HepG2 (cell line): ENCODE data around the gene RUNX2. TPM values are rescaled to one million over a fixed set of nuclear protein-coding genes. Genes with fewer than 3 reads are reported as not detected.

Experiments
- BHLHE40 ChIP-seq: IDR thresholded peaks from 2 replicates; pipeline ENCODE4 v1.6.1; 2011; ENCODE audit warnings: low read length, improper control_type of control experiment
- DPF2 ChIP-seq: sonication (generic); formaldehyde crosslinking; IDR thresholded peaks from 2 replicates; pipeline ENCODE4 v1.4.0; 2020; ENCODE audit warnings: mild to moderate bottlenecking, low read depth, missing genetic modification reagents, borderline replicate concordance
- FLYWCH1 ChIP-seq: sonication (generic); formaldehyde crosslinking; IDR thresholded peaks from 2 replicates; pipeline ENCODE4 v1.8.1; 2023; ENCODE audit warnings: mild to moderate bottlenecking, missing genetic modification reagents
- FOXM1 ChIP-seq: sonication (generic); formaldehyde crosslinking; IDR thresholded peaks from 2 replicates; pipeline ENCODE4 v1.5.0; 2020; ENCODE audit warnings: missing genetic modification reagents
- PITX1 ChIP-seq: sonication (generic); formaldehyde crosslinking; IDR thresholded peaks from 2 replicates; pipeline ENCODE4 v1.5.1; 2020; ENCODE audit warnings: mild to moderate bottlenecking, missing genetic modification reagents
- RBAK ChIP-seq: sonication (generic); formaldehyde crosslinking; IDR thresholded peaks from 2 replicates; pipeline ENCODE4 v1.5.1; 2020; ENCODE audit warnings: mild to moderate bottlenecking, missing genetic modification reagents
- SP140L ChIP-seq: sonication (generic); formaldehyde crosslinking; IDR thresholded peaks from 2 replicates; pipeline ENCODE4 v1.4.0; 2020; ENCODE audit warnings: missing genetic modification reagents, borderline replicate concordance
- XBP1 ChIP-seq: sonication (generic); formaldehyde crosslinking; IDR thresholded peaks from 2 replicates; pipeline ENCODE4 v1.5.0; 2020; ENCODE audit warnings: missing genetic modification reagents
- ZFP62 ChIP-seq: sonication (generic); formaldehyde crosslinking; IDR thresholded peaks from 2 replicates; pipeline ENCODE4 v1.4.0; 2020; ENCODE audit warnings: missing genetic modification reagents
- ZNF317 ChIP-seq: sonication (generic); formaldehyde crosslinking; IDR thresholded peaks from 2 replicates; pipeline ENCODE4 v1.5.0; 2020; ENCODE audit warnings: mild to moderate bottlenecking, missing genetic modification reagents
- ZNF572 ChIP-seq: sonication (generic); formaldehyde crosslinking; IDR thresholded peaks from 2 replicates; pipeline ENCODE4 v1.5.1; 2020; ENCODE audit warnings: mild to moderate bottlenecking, missing genetic modification reagents
- ZSCAN9 ChIP-seq: IDR thresholded peaks from 2 replicates; pipeline ENCODE4 v1.6.1; 2016; ENCODE audit warnings: borderline replicate concordance
- polyA plus RNA-seq, 8 experiments: library from polyadenylated mRNA; depleted of rRNA in 3 of 8; stranded (reverse) in 7 of 8; unstranded in 1 of 8; fragments of >200 nt; fragmentation: Illumina TruSeq in 4 of 8; extraction: Trizol in 4 of 8; gene quantifications; 2 replicates each; pipeline versions ENCODE4 v1.2.1 to v1.2.3, GENCODE V29; 2011 to 2016; ENCODE audit warnings: low read depth in 4 of 8, missing spikeins in 1 of 8, mixed read lengths in 1 of 8; ENCODE audit not compliant: insufficient read depth in 1 of 8
- total RNA-seq, 5 experiments: library from RNA; depleted of rRNA; stranded (reverse); fragments of >200 nt; fragmentation: Illumina TruSeq; extraction: Trizol; gene quantifications; 2 replicates each; pipeline ENCODE4 v1.2.3, GENCODE V29; 2016; ENCODE audit warnings: low read depth in 1 of 5
- TF ChIP-seq, protein P1 (sequence below): sonication (generic); formaldehyde crosslinking; IDR thresholded peaks from 2 replicates; pipeline ENCODE4 v1.4.0; 2020; ENCODE audit warnings: mild to moderate bottlenecking, missing genetic modification reagents
- TF ChIP-seq, protein P2 (sequence below): sonication (generic); formaldehyde crosslinking; IDR thresholded peaks from 2 replicates; pipeline ENCODE4 v1.5.0; 2020; ENCODE audit warnings: mild to moderate bottlenecking, low read depth, missing genetic modification reagents, borderline replicate concordance
- TF ChIP-seq, protein P3 (sequence below): sonication (generic); formaldehyde crosslinking; IDR thresholded peaks from 2 replicates; pipeline ENCODE4 v1.8.0; 2022; ENCODE audit warnings: mild to moderate bottlenecking, missing genetic modification reagents
- TF ChIP-seq, protein P4 (sequence below): IDR thresholded peaks from 2 replicates; pipeline ENCODE4 v1.6.1; 2012; ENCODE audit warnings: inconsistent platforms
- TF ChIP-seq, protein P5 (sequence below): sonication (generic); formaldehyde crosslinking; IDR thresholded peaks from 2 replicates; pipeline ENCODE4 v1.5.0; 2020; ENCODE audit warnings: mild to moderate bottlenecking, missing genetic modification reagents, borderline replicate concordance

The RUNX2 gene
- total and polyA plus RNA-seq, 2 of the 13 experiments (the other 11 are each of a cell fraction or from before 2014, with no cell fraction given) = not detected

DNA sequence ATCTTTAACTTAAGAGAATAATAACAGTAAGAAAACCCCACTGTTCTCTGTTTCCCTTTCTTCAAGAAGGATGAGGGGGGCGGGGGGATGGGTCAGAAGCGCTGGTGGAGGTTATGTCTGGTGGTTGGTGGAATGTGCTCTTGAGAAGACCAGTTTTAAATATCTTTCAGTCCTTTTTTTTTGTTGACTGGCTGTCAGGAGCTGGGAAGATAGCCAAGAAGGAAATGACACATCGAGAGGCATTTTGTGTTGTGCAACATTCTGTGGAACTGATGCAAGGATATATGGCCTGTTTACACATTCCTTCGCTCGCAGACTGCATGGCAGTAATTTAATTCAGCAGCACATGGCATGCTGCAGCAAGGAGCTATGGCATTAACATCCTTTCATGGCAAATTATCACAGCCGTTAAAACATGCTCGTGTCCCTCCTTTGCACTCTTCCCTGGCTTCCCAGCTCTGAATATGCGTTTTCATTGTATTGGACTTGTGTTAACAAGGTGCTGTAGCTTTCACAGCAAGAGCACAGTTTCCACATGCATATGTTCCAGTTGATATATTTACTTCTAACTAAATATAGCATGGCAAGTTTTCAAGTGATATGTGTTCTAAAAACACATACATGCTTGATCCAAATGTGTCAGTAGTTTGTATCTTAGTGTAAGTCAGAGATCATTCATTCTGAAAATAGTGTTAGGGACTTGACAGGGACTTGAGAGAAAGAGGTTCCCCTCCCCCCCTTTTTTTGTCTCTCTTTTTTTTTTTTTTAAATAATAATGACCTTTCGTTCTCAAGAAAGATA lies 117.8 kb downstream of the RUNX2 start (continued):
- TF ChIP-seq, protein P1, sequence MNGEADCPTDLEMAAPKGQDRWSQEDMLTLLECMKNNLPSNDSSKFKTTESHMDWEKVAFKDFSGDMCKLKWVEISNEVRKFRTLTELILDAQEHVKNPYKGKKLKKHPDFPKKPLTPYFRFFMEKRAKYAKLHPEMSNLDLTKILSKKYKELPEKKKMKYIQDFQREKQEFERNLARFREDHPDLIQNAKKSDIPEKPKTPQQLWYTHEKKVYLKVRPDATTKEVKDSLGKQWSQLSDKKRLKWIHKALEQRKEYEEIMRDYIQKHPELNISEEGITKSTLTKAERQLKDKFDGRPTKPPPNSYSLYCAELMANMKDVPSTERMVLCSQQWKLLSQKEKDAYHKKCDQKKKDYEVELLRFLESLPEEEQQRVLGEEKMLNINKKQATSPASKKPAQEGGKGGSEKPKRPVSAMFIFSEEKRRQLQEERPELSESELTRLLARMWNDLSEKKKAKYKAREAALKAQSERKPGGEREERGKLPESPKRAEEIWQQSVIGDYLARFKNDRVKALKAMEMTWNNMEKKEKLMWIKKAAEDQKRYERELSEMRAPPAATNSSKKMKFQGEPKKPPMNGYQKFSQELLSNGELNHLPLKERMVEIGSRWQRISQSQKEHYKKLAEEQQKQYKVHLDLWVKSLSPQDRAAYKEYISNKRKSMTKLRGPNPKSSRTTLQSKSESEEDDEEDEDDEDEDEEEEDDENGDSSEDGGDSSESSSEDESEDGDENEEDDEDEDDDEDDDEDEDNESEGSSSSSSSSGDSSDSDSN (CRISPR knock-in tag) = no peak
- TF ChIP-seq ZFP62 (CRISPR knock-in tag) = no peak; the same call in 1 of the 2 replicates
- no peak for TF ChIP-seq ZNF572 (CRISPR knock-in tag)
- TF ChIP-seq, protein P2, sequence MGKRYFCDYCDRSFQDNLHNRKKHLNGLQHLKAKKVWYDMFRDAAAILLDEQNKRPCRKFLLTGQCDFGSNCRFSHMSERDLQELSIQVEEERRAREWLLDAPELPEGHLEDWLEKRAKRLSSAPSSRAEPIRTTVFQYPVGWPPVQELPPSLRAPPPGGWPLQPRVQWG (CRISPR knock-in tag) = no peak
- peak; percentile 65; the same call in 1 of the 2 replicates for TF ChIP-seq XBP1 (CRISPR knock-in tag)
- TF ChIP-seq PITX1 (CRISPR knock-in tag) = peak; percentile 91
- peak; percentile 70 for TF ChIP-seq BHLHE40
- TF ChIP-seq SP140L (CRISPR knock-in tag) = peak; percentile 73; the same call in 1 of the 2 replicates
- TF ChIP-seq, protein P3, sequence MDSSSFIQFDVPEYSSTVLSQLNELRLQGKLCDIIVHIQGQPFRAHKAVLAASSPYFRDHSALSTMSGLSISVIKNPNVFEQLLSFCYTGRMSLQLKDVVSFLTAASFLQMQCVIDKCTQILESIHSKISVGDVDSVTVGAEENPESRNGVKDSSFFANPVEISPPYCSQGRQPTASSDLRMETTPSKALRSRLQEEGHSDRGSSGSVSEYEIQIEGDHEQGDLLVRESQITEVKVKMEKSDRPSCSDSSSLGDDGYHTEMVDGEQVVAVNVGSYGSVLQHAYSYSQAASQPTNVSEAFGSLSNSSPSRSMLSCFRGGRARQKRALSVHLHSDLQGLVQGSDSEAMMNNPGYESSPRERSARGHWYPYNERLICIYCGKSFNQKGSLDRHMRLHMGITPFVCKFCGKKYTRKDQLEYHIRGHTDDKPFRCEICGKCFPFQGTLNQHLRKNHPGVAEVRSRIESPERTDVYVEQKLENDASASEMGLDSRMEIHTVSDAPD (CRISPR knock-in tag) = no peak; the same call in 1 of the 2 replicates
- no peak for TF ChIP-seq FLYWCH1 (CRISPR knock-in tag)
- TF ChIP-seq RBAK (CRISPR knock-in tag) = 0 out of 2 replicates have a peak, but pooled peaks have one; percentile 56
- no peak for TF ChIP-seq FOXM1 (CRISPR knock-in tag)
- TF ChIP-seq, protein P4, sequence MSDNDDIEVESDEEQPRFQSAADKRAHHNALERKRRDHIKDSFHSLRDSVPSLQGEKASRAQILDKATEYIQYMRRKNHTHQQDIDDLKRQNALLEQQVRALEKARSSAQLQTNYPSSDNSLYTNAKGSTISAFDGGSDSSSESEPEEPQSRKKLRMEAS = peak; percentile 98
- TF ChIP-seq, protein P5, sequence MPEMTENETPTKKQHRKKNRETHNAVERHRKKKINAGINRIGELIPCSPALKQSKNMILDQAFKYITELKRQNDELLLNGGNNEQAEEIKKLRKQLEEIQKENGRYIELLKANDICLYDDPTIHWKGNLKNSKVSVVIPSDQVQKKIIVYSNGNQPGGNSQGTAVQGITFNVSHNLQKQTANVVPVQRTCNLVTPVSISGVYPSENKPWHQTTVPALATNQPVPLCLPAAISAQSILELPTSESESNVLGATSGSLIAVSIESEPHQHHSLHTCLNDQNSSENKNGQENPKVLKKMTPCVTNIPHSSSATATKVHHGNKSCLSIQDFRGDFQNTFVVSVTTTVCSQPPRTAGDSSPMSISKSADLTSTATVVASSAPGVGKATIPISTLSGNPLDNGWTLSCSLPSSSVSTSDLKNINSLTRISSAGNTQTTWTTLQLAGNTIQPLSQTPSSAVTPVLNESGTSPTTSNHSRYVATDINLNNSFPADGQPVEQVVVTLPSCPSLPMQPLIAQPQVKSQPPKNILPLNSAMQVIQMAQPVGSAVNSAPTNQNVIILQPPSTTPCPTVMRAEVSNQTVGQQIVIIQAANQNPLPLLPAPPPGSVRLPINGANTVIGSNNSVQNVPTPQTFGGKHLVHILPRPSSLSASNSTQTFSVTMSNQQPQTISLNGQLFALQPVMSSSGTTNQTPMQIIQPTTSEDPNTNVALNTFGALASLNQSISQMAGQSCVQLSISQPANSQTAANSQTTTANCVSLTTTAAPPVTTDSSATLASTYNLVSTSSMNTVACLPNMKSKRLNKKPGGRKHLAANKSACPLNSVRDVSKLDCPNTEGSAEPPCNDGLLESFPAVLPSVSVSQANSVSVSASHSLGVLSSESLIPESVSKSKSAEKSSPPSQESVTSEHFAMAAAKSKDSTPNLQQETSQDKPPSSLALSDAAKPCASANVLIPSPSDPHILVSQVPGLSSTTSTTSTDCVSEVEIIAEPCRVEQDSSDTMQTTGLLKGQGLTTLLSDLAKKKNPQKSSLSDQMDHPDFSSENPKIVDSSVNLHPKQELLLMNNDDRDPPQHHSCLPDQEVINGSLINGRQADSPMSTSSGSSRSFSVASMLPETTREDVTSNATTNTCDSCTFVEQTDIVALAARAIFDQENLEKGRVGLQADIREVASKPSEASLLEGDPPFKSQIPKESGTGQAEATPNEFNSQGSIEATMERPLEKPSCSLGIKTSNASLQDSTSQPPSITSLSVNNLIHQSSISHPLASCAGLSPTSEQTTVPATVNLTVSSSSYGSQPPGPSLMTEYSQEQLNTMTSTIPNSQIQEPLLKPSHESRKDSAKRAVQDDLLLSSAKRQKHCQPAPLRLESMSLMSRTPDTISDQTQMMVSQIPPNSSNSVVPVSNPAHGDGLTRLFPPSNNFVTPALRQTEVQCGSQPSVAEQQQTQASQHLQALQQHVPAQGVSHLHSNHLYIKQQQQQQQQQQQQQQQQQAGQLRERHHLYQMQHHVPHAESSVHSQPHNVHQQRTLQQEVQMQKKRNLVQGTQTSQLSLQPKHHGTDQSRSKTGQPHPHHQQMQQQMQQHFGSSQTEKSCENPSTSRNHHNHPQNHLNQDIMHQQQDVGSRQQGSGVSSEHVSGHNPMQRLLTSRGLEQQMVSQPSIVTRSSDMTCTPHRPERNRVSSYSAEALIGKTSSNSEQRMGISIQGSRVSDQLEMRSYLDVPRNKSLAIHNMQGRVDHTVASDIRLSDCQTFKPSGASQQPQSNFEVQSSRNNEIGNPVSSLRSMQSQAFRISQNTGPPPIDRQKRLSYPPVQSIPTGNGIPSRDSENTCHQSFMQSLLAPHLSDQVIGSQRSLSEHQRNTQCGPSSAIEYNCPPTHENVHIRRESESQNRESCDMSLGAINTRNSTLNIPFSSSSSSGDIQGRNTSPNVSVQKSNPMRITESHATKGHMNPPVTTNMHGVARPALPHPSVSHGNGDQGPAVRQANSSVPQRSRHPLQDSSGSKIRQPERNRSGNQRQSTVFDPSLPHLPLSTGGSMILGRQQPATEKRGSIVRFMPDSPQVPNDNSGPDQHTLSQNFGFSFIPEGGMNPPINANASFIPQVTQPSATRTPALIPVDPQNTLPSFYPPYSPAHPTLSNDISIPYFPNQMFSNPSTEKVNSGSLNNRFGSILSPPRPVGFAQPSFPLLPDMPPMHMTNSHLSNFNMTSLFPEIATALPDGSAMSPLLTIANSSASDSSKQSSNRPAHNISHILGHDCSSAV (CRISPR knock-in tag) = no peak
- peak; percentile 100 for TF ChIP-seq DPF2 (CRISPR knock-in tag)
- TF ChIP-seq ZSCAN9 (CRISPR knock-in tag) = peak; percentile 98
- TF ChIP-seq ZNF317 (CRISPR knock-in tag) = peak; percentile 84
